Progenitor cell of endocrine pancreas (in vitro differentiated cells): ENCODE measurements around the gene PTGFRN. TPM values are rescaled to one million over a fixed set of nuclear protein-coding genes. Genes with fewer than 3 reads are reported as not detected.

ENCODE experiments used
- DNase-seq: peaks from one replicate; pipeline ENCODE4 v3.0.0; 2021; ENCODE audit warnings: low spot score; ENCODE audit not compliant: unreplicated experiment
- H3K27ac Mint-ChIP-seq: 2 replicates; pipeline ENCODE4 v1.8.0; 2021; ENCODE audit warnings: mild to moderate bottlenecking, moderate library complexity, mixed read lengths
- H3K27me3 Mint-ChIP-seq: 2 replicates; pipeline ENCODE4 v1.8.0; 2021; ENCODE audit warnings: mixed read lengths
- H3K36me3 Mint-ChIP-seq: 2 replicates; pipeline ENCODE4 v1.8.0; 2022; ENCODE audit warnings: mixed read lengths; ENCODE audit not compliant: insufficient read depth
- H3K4me1 Mint-ChIP-seq: 2 replicates; pipeline ENCODE4 v1.8.0; 2021; ENCODE audit warnings: low read depth, mixed read lengths
- H3K4me3 Mint-ChIP-seq: 2 replicates; pipeline ENCODE4 v1.8.0; 2021; ENCODE audit warnings: low read depth, mild to moderate bottlenecking, moderate library complexity, mixed read lengths
- H3K9me3 Mint-ChIP-seq: 2 replicates; pipeline ENCODE4 v1.8.0; 2021; ENCODE audit warnings: low read depth, mixed read lengths
- total RNA-seq: library from RNA; stranded (reverse); gene quantifications from 2 replicates; pipeline ENCODE4 v1.2.1, GENCODE V29; 2021
- TF ChIP-seq, protein P1 (sequence below): fragments of 200-600 bp; sonication (generic); IDR thresholded peaks from one replicate; pipeline ENCODE4 v1.5.0; 2021; ENCODE audit warnings: antibody characterized with exemption, mild to moderate bottlenecking; ENCODE audit not compliant: unreplicated experiment

Gene PTGFRN
- total RNA-seq, 1 donor from 2014 or later: 42.9 TPM

- no peak overlapping the region for H3K4me3 Mint-ChIP-seq
- peaks cover 4% of the 10 kb centered on the region for H3K9me3 Mint-ChIP-seq
- DNase-seq: no peak
- peaks cover 11% of the 10 kb centered on the region for H3K36me3 Mint-ChIP-seq
- H3K4me1 Mint-ChIP-seq: no peaks in the 10 kb centered on the region
- no peak overlapping the region for H3K27ac Mint-ChIP-seq
- TF ChIP-seq, protein P1, sequence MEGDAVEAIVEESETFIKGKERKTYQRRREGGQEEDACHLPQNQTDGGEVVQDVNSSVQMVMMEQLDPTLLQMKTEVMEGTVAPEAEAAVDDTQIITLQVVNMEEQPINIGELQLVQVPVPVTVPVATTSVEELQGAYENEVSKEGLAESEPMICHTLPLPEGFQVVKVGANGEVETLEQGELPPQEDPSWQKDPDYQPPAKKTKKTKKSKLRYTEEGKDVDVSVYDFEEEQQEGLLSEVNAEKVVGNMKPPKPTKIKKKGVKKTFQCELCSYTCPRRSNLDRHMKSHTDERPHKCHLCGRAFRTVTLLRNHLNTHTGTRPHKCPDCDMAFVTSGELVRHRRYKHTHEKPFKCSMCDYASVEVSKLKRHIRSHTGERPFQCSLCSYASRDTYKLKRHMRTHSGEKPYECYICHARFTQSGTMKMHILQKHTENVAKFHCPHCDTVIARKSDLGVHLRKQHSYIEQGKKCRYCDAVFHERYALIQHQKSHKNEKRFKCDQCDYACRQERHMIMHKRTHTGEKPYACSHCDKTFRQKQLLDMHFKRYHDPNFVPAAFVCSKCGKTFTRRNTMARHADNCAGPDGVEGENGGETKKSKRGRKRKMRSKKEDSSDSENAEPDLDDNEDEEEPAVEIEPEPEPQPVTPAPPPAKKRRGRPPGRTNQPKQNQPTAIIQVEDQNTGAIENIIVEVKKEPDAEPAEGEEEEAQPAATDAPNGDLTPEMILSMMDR: no peak
- H3K27me3 Mint-ChIP-seq: no peaks in the 10 kb centered on the region
Measured at GRCh38 chr1:116997066-116997465, 87.3 kb downstream of the PTGFRN start.

DNA sequence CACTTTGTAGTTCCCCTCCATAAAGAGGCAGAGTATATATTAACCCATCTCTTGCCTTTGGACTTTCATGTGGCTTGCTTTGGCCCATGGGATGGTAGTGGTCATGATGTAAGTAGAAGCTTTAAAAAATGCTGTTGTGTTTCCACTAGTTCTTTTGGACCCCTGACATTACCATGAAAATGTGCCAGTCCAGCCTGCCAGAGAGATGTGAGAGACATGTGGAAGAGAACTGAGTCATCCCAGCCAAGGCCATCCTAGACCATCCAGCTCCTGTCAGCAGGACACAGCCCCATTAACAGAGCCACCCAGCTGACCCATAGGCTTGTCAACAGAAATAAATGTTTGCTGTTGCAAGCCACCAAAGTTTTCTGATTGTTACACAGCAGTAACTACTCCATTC lies 87.9 kb downstream of the PTGFRN start:
- no peak for DNase-seq
- H3K27ac Mint-ChIP-seq: no peak overlapping the region
- TF ChIP-seq, protein P1: no peak
- H3K4me3 Mint-ChIP-seq: no peak overlapping the region
- no peaks in the 10 kb centered on the region for H3K27me3 Mint-ChIP-seq
- peaks cover 7% of the 10 kb centered on the region for H3K36me3 Mint-ChIP-seq
- H3K4me1 Mint-ChIP-seq: no peaks in the 10 kb centered on the region
- H3K9me3 Mint-ChIP-seq: peaks cover 4% of the 10 kb centered on the region

- H3K4me1 Mint-ChIP-seq: peaks cover 9% of the 10 kb centered on the region
- no peaks in the 10 kb centered on the region for H3K27me3 Mint-ChIP-seq
- no peaks in the 10 kb centered on the region for H3K36me3 Mint-ChIP-seq
- TF ChIP-seq, protein P1: no peak
- H3K4me3 Mint-ChIP-seq: no peak overlapping the region
- no peak for DNase-seq
- no peak overlapping the region for H3K27ac Mint-ChIP-seq
- H3K9me3 Mint-ChIP-seq: no peaks in the 10 kb centered on the region
Measured at GRCh38 chr1:116999596-116999995, 89.9 kb downstream of the PTGFRN start.

DNA sequence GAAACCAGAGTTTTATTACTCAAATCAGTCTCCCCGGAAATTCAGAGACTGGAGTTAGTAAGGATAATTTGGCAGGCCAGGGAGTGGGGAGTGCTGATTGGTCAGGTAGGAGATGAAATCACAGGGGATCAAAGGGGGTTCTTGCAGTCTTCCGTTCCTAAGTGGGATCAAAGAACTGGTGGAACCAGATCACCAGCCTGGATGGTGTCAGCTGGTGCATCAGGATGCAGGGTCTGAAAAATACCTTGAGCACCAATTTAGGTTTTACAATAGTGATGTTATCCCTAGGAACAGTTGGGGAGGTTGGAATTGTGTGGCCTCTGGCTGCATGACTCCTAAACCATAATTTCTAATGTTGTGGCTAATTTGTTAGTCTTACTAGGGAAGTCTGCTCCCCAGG lies 90.4 kb downstream of the PTGFRN start:
- TF ChIP-seq, protein P1: no peak
- no peak overlapping the region for H3K4me3 Mint-ChIP-seq
- no peak for DNase-seq
- H3K27me3 Mint-ChIP-seq: peaks cover under 1% of the 10 kb centered on the region
- H3K27ac Mint-ChIP-seq: no peak overlapping the region
- H3K36me3 Mint-ChIP-seq: no peaks in the 10 kb centered on the region
- peaks cover 9% of the 10 kb centered on the region for H3K4me1 Mint-ChIP-seq
- no peaks in the 10 kb centered on the region for H3K9me3 Mint-ChIP-seq

DNA sequence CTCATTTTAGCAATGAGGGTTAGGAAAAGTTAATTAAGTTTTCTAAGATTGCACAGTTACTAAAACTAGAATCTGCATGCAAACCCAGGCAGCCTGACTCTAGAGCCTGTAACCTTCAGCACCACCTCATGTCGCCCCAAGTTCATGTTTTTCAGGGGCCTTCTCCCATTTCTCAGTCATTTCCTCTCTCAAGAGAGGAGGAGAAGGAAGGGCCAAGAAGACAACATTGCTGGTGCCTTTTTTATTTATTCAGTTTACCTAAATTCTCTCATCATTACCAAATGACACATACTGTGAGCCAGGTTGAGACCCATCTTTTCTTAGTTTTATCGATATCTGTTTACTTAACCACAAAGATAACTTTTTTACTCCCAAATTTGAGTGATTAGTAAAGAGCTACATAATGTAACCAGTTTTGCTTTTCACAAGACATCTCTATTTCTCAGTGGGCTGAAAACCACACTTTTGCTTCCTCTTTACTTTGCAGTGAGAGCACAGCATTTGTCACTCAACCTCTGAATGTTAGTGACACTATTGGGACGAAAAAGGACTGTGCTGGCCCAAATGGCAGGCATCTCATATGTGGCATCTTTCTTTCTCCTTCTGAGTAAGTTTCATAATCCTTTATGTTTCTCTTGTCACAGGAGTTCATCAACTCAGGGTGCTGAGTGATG lies 91.7 kb downstream of the PTGFRN start, which contains the start of gene CD101:
CD101 (plus strand) TSS at position 507 of the 674 bp plus-strand sequence; CDS start at position 565, 58 bp downstream.
- DNase-seq: no peak
- Mint-ChIP-seq H3K27me3 (peaks cover 5% of the 10 kb centered on the region), H3K36me3 (no peaks in the 10 kb centered on the region), H3K9me3 (no peaks in the 10 kb centered on the region), H3K4me3 (no peak within 1 kb of the TSS), H3K4me1 (peaks cover 9% of the 10 kb centered on the region), H3K27ac (no peak within 1 kb of the TSS)
- TF ChIP-seq, protein P1: no peak
